Sigmoid colon (tissue), 4 donors: ENCODE data around the gene FHOD3.

Experiments
- CTCF ChIP-seq, 4 experiments: fragments of 450-650 bp in 3 of 4; fragments of 200-600 bp in 1 of 4; IDR thresholded peaks; one replicate each; pipeline ENCODE4 v1.5.1; 2016 to 2019; ENCODE audit warnings: antibody characterized with exemption in 4 of 4, mild to moderate bottlenecking in 3 of 4, moderate library complexity in 2 of 4
- EP300 ChIP-seq, 4 donors: sonication (generic); formaldehyde crosslinking; IDR thresholded peaks; one replicate each; pipeline ENCODE4 v1.6.1; 2017; ENCODE audit warnings: antibody characterized with exemption in 4 of 4
- POLR2A ChIP-seq, 2 donors: fragments of 450-650 bp; IDR thresholded peaks; one replicate each; pipeline ENCODE4 v1.6.1; 2016; ENCODE audit warnings: antibody characterized with exemption in 2 of 2, mild to moderate bottlenecking in 2 of 2, moderate library complexity in 2 of 2
- POLR2AphosphoS5 ChIP-seq, 4 donors: sonication (generic); formaldehyde crosslinking; IDR thresholded peaks; one replicate each; pipeline ENCODE4 v1.6.1; 2017; ENCODE audit warnings: antibody characterized with exemption in 4 of 4

GRCh38 chr18:36323421-36323820 is 25.9 kb downstream of the FHOD3 start:
- no peak for TF ChIP-seq CTCF (IDR thresholded peaks at IDR 0.05)
- no peak for TF ChIP-seq POLR2A (IDR thresholded peaks at IDR 0.05)
- TF ChIP-seq EP300 (IDR thresholded peaks at IDR 0.05), result no peak
- TF ChIP-seq POLR2AphosphoS5 (IDR thresholded peaks at IDR 0.05), result no peak
